Fibroblast of the aortic adventitia (primary cell): ENCODE data around the gene MAN2A2. TPM values are rescaled to one million over a fixed set of nuclear protein-coding genes. Genes with fewer than 3 reads are reported as not detected.
"Not testable (repeated sequence)": the region's sequence is repeated elsewhere in the genome, so short reads cannot be mapped to it uniquely, and the experiment has no call there.

Experiments
- DNase-seq: peaks from one replicate; pipeline ENCODE4 v3.0.0-alpha.2; 2010; ENCODE audit warnings: low read depth
- H3K4me3 ChIP-seq: 2 replicates; pipeline ENCODE4 v1.5.1; 2011; ENCODE audit warnings: low read depth, mild to moderate bottlenecking, control low read depth, low read length, moderate library complexity
- CTCF ChIP-seq: IDR thresholded peaks from 2 replicates; pipeline ENCODE4 v1.5.1; 2011; ENCODE audit warnings: mild to moderate bottlenecking, low read length, control low read depth, inconsistent platforms; ENCODE audit not compliant: insufficient read depth
- total RNA-seq: library from RNA; depleted of rRNA; stranded (reverse); fragments of >200 nt; gene quantifications from 2 replicates; pipeline ENCODE4 v1.2.3, GENCODE V29; 2012; ENCODE audit warnings: low replicate concordance

Gene MAN2A2
- total RNA-seq, 1 donor = 11.0 TPM

- TF ChIP-seq CTCF = no peak
- DNase-seq = no peak
These were observed 7.5 kb upstream of the MAN2A2 start for GRCh38 chr15:90895571-90896117.

DNA sequence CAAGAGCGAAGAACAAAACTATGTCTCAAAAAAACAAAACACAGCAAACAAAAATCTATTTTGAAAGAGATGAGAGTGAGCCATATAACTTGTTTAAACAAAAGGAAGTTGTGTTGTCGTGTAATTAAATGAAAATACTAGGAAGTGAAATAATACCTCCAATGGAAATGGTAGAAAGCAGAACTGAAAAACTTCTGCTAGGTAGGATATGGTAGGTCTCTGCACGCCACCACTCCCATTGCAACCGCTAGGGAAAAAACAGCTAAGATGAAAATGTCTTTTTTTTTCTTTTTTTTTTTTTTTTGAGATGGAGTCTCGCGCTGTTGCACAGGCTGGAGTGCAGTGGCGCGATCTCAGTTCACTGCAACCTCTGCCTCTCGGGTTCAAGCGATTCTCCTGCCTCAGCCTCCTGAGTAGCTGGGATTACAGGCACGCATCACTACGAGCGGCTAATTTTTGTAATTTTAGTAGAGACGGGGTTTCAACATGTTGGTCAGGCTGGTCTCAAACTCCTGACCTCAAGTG, 5.9 kb upstream of the MAN2A2 start:
- not testable (repeated sequence) for DNase-seq, H3K4me3 ChIP-seq

More at GRCh38 chr15:90895571-90896117, 7.5 kb upstream of the MAN2A2 start:
- no peak overlapping the region for H3K4me3 ChIP-seq

DNA sequence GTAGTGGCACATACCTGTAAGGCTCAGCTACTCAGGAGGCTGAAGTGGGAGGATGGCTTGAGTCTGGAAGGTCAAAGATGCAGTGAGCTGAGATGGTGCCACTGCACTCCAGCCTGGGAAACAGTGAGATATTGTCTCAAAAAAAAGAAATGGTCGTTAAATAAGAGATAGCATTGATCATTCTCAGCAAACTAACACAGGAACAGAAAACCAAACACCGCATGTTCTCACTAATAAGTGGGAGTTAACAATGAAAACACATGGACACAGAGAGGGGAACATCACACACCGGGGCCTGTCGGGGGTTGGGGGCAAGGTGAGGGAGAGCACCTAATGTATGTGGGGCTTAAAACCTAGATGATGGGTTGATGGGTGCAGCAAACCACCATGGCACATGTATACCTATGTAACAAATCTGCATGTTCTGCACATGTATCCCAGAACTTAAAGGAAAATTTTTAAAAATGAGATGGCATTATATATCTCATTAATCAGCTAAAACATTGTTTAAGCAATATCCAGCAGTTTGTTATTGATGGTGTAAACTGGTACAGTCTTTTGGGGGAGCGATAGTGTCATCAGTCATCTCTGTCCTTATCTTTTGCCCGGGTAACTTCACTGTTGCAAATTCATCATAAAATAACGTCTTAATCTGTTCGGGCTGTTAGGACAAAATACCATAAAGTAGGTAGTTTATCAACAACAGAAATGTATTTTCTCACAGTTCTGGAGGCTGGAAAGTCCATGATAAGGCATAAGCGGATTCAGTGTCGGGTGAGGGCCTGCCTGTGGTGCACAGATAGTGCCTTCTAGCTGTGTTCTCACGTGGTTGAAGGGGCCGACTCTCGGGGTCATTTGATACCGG, 1.7 kb upstream of the MAN2A2 start:
- TF ChIP-seq CTCF = no peak
- no peak for DNase-seq
- H3K4me3 ChIP-seq = peak overlapping the region; percentile 84

GRCh38 chr15:90902040-90902839, 862 bp upstream of the MAN2A2 start:
- TF ChIP-seq CTCF = peak; percentile 79
- peak overlapping the region; percentile 84 for H3K4me3 ChIP-seq
- DNase-seq = peak; percentile 80

- peak overlapping the region; percentile 84 for H3K4me3 ChIP-seq
- no peak for DNase-seq
- no peak for TF ChIP-seq CTCF
These were observed 833 bp downstream of the MAN2A2 start for GRCh38 chr15:90903733-90904536.

GRCh38 chr15:90904746-90905145, 1.6 kb downstream of the MAN2A2 start:
- H3K4me3 ChIP-seq = no peak overlapping the region
- TF ChIP-seq CTCF = no peak
- DNase-seq = no peak
